ENCODE measurements around the gene ABHD2. TPM values are rescaled to one million over a fixed set of nuclear protein-coding genes. Genes with fewer than 3 reads are reported as not detected.

Gene ABHD2
- polyA plus RNA-seq, 1 experiment = 69.6 TPM

GRCh38 chr15:89114990-89115389, 26.7 kb downstream of the ABHD2 start:
- CTCF ChIA-PET = interaction anchor here (0.9 to 7.4 kb wide), 5 partner anchors 8 to 91 kb away, joined by 3 to 37 read pairs (median 3); no protein-coding TSS in a partner anchor
- POLR2A ChIA-PET = no interaction called here
- Histone ChIP-seq H3K36me3 (ENCODE audit: control insufficient read depth, insufficient read depth, low read length) (no peaks in the 10 kb centered on the region), H3K4me3 (ENCODE audit: low read depth, low read length) (no peak overlapping the region), H3K27me3 (ENCODE audit: control insufficient read depth, insufficient read depth, low read length) (no peaks in the 10 kb centered on the region)
- DNase-seq (ENCODE audit: low read depth) = no peak
- no peak for TF ChIP-seq CTCF (IDR thresholded peaks at IDR 0.05; ENCODE audit: insufficient read depth, low read depth, low read length)

GRCh38 chr15:89115547-89115946, 27.3 kb downstream of the ABHD2 start:
- Histone ChIP-seq H3K36me3 (ENCODE audit: control insufficient read depth, insufficient read depth, low read length) (no peaks in the 10 kb centered on the region), H3K4me3 (ENCODE audit: low read depth, low read length) (no peak overlapping the region), H3K27me3 (ENCODE audit: control insufficient read depth, insufficient read depth, low read length) (no peaks in the 10 kb centered on the region)
- ChIA-PET POLR2A (no interaction called here), CTCF (interaction anchor here (0.9 to 7.4 kb wide), 4 partner anchors 8 to 91 kb away, joined by 3 to 37 read pairs (median 6); no protein-coding TSS in a partner anchor)
- no peak for DNase-seq (ENCODE audit: low read depth)
- no peak for TF ChIP-seq CTCF (IDR thresholded peaks at IDR 0.05; ENCODE audit: insufficient read depth, low read depth, low read length)

- DNase-seq (ENCODE audit: low read depth) = no peak
- TF ChIP-seq CTCF (IDR thresholded peaks at IDR 0.05; ENCODE audit: insufficient read depth, low read depth, low read length) = no peak
- ChIA-PET POLR2A (no interaction called here), CTCF (interaction anchor here (3.5 to 7.4 kb wide), 2 partner anchors 9 to 12 kb away, joined by 10 to 37 read pairs; no protein-coding TSS in a partner anchor)
- H3K27me3 ChIP-seq (ENCODE audit: control insufficient read depth, insufficient read depth, low read length) = no peaks in the 10 kb centered on the region
- no peaks in the 10 kb centered on the region for H3K36me3 ChIP-seq (ENCODE audit: control insufficient read depth, insufficient read depth, low read length)
- H3K4me3 ChIP-seq (ENCODE audit: low read depth, low read length) = no peak overlapping the region
Measured at GRCh38 chr15:89116404-89116803, 28.1 kb downstream of the ABHD2 start.

GRCh38 chr15:89117790-89118189, 29.5 kb downstream of the ABHD2 start:
- no peak for DNase-seq (ENCODE audit: low read depth)
- Histone ChIP-seq H3K4me3 (ENCODE audit: low read depth, low read length) (no peak overlapping the region), H3K27me3 (ENCODE audit: control insufficient read depth, insufficient read depth, low read length) (no peaks in the 10 kb centered on the region), H3K36me3 (ENCODE audit: control insufficient read depth, insufficient read depth, low read length) (peaks cover 1% of the 10 kb centered on the region; the same call in 1 of the 2 replicates)
- ChIA-PET POLR2A (no interaction called here), CTCF (interaction anchor here (1.0 to 7.4 kb wide), 6 partner anchors 10 to 61 kb away, joined by 3 to 37 read pairs (median 8); no protein-coding TSS in a partner anchor)
- no peak for TF ChIP-seq CTCF (IDR thresholded peaks at IDR 0.05; ENCODE audit: insufficient read depth, low read depth, low read length)

GRCh38 chr15:89118481-89118989, 30.3 kb downstream of the ABHD2 start:
- H3K36me3 ChIP-seq (ENCODE audit: control insufficient read depth, insufficient read depth, low read length) = peaks cover 1% of the 10 kb centered on the region; the same call in 1 of the 2 replicates
- ChIA-PET CTCF (interaction anchor here (1.0 to 3.9 kb wide), 7 partner anchors 11 to 62 kb away, joined by 3 to 17 read pairs (median 4); no protein-coding TSS in a partner anchor), POLR2A (no interaction called here)
- no peaks in the 10 kb centered on the region for H3K27me3 ChIP-seq (ENCODE audit: control insufficient read depth, insufficient read depth, low read length)
- no peak for TF ChIP-seq CTCF (IDR thresholded peaks at IDR 0.05; ENCODE audit: insufficient read depth, low read depth, low read length)
- H3K4me3 ChIP-seq (ENCODE audit: low read depth, low read length) = no peak overlapping the region
- DNase-seq (ENCODE audit: low read depth) = no peak
